Measurements from ENCODE around the gene SNAI3.

Gene SNAI3

DNA sequence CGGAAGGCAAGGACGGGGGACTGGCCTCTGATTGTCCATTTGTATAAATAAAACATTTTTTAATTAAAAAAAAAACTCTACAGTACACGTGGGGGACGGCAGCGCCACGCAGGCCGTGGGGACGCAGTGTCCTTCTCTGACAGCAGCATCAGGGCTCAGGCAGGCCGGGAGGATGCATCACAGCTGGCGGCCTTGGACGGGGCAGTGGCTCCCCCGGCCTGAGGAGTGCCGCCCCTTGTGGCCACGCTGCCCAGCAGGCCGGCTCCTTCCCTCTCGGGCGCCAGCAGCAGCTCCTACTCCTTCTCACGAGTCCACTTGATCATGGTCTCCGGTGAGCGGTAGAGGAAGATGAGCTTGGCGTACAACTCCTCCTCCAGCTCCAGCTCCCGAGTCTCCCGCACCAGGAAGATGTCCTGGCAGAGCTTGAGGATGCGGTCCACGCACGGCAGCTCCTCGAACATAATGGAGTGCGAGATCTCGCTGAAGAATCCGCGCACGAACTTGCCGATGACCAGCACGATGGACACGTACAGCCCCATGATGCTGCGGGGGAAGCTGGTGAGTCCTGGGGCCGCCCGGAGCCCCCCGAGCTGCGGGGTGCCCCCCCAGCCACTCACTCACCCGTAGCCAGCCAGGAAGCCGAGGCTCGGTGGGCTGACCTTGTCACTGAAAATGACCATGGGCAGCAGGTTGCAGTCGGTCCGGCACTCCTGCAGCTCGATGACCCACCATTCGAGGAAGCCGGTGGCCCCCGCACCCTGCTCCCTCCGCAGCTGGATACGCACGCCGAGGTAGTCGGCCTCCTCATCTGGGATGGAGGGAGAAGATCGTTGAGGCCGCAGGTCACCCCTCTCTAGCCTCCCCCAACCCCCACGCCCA is 29.2 kb upstream of the SNAI3 start:
- H3K4me3 ChIP-seq (ENCODE audit: low read length) = no peak overlapping the region
- TF ChIP-seq ZNF274 (IDR thresholded peaks at IDR 0.05; ENCODE audit: low read depth, low read length) = no peak

DNA sequence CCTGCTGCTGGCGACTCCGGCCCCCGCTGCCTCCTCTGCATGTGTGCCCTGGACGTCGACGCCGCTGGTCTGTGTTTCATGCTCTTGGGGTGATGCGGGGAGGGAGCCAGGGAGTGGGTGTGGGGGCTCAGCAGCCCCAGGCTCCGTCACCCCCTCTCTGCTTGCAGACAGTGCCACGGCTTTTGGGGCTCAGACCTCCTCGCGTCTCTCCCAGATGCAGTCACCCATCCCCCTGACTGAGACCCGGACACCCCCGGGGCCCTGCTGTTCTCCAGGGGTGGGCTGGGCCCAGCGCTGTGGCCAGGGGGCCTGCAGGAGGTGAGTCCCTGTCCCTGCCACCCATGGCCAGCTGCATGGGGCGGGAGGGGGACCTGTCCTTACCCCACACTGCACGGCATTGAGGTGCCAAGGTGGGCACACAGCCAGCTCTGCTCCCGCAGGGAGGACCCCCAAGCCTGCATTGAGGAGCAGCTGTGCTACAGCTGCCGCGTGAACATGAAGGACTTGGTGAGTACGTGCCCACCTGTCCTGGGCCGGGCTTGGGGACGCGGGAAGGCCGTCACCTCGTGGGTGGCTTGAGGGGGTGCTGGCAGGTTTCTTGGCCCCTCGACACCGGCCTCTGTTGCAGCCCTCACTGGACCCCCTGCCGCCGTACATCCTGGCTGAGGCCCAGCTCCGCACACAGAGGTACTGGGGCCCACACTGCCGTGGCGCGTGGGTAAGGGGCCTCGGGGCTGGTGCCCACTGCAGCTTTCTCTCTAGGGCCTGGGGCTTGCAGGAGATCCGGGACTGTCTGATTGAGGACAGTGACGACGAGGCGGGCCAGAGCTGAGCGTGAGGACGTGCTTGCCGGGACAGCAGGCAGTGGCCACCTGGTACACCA is 28.4 kb upstream of the SNAI3 start:
- H3K4me3 ChIP-seq (ENCODE audit: low read length) = no peak overlapping the region
- no peak for TF ChIP-seq ZNF274 (IDR thresholded peaks at IDR 0.05; ENCODE audit: low read depth, low read length)

DNA sequence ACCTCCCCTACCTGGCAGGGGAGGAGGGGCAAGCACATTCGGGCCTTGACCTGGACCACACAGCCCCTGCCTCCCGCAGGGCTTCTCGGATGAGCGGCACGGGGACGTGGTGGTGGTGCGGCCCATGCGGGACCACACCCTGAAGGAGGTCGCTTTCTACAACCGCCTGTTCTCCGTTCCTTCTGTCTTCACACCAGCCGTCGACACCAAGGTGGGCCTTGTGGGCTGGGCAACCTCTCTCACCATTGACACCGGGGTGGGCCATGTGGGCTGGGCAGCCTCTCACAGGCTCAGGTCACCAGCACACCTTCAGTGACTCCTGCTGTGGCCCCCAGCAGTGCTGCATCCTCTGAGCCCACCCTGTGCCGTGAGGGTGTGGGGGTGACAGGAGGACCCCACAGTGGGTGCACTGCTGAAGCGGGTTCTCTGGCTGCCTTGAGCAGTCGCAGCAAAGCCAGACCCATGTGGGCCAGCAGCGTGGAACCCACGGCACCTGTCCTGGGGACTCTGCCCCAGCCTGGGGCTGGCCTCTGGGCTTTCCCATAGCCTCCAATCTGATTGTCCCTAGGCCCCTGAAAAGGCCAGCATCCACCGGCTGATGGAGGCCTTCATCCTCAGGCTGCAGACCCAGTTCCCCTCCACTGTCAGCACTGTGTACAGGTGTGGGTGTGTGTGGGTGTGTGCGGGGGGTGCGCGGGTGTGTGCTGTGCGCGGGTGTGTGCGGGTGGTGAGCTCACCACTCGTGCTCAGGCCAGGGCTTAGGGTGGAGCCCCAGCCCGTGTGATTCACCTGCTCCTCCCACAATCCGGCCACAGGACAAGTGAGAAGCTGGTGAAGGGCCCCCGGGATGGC is 27.5 kb upstream of the SNAI3 start:
- H3K4me3 ChIP-seq (ENCODE audit: low read length) = no peak overlapping the region
- TF ChIP-seq ZNF274 (IDR thresholded peaks at IDR 0.05; ENCODE audit: low read depth, low read length) = no peak

DNA sequence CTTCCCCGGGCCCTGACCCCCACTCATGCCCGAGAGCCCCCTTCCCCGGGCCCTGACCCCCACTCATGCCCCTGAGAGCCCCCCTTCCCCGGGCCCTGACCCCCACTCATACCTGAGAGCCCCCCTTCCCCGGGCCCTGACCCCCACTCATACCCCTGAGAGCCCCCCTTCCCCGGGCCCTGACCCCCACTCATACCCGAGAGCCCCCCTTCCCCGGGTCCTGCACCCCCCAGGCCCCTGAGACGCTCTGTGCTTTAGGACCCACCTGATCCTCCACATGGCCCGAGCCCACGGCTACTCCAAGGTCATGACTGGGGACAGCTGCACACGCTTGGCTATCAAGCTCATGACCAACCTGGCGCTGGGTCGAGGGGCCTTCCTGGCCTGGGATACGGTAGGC is 26.7 kb upstream of the SNAI3 start:
- TF ChIP-seq ZNF274 (IDR thresholded peaks at IDR 0.05; ENCODE audit: low read depth, low read length) = no peak

DNA sequence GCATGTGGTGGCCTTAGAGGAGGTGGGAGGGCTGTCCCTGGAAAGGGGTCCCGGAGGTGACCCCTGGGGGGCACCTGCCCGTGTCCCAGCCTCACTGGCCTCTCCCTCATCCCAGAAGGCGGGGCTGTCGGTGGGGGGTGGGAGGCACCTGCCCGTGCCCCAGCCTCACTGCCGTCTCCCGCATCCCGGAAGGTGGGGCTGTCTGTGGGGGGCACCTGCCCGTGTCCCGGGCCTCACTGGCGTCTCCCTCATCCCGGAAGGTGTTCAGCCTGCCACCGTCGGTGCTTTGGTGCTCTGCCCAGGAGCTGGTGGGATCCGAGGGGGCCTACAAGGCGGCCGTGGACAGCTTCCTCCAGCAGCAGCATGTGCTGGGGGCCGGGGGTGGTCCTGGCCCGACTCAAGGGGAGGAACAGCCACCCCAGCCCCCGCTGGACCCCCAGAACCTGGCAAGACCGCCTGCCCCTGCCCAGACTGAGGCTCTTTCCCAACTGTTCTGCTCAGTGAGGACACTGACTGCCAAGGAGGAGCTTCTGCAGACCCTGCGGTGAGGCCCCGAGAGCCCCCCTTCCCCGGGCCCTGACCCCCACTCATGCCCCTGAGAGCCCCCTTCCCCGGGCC is 26.2 kb upstream of the SNAI3 start:
- TF ChIP-seq ZNF274 (IDR thresholded peaks at IDR 0.05; ENCODE audit: low read depth, low read length) = no peak

More for the DNA sequence above, 26.7 kb upstream of the SNAI3 start:
- no peak overlapping the region for H3K4me3 ChIP-seq (ENCODE audit: low read length)

DNA sequence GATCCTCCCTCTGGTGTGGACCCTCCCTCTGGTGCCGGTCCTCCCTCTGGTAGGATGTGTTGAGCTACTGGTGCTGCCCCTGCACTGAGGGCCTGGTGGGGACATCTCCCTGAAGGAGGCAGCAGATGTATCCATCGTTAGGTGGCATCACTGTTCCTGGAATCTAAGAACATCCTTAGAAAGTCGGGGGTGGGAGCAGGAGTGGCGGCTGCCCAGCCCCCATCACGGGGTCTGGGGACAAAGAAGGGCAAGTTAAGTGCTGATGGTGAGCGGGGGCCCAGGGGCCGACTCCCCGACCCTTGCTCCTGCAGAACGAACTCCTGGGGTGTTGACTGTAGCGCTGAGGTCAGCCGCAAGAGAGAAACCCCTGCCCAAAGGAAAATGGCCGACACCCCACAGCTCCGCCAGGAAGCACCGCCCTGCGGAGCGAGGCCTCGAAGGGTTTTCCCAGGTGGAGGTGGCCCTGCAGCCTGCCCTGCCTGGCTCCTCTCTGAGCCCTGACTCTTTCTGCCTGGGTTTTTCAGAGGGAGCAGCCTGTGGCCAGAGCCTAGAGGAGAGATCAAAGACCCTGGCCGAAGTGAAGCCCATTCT is 25.5 kb upstream of the SNAI3 start:
- no peak overlapping the region for H3K4me3 ChIP-seq (ENCODE audit: low read length)
- no peak for TF ChIP-seq ZNF274 (IDR thresholded peaks at IDR 0.05; ENCODE audit: low read depth, low read length)

More for the DNA sequence above, 26.2 kb upstream of the SNAI3 start:
- H3K4me3 ChIP-seq (ENCODE audit: low read length) = no peak overlapping the region

DNA sequence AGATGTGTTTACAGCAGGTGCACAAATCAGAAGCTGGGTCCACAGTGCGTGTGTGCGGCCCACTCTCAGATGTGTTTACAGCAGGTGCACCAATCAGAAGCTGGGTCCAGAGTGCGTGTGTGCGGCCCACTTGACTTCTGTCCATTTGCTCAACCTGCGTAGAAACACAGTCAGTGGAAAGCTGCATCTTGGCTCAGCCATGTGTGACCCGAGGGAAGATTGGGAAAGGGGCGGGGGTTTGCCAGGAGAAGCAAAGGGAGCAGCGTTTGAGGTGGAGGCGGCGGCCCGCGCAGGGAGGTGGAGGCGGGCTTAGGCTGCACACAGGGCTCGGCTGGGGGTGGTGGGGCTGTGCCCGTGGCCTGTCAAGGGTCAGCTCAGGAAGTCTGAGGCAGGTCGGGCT is 24.2 kb upstream of the SNAI3 start:
- TF ChIP-seq ZNF274 (IDR thresholded peaks at IDR 0.05; ENCODE audit: low read depth, low read length) = no peak
- no peak overlapping the region for H3K4me3 ChIP-seq (ENCODE audit: low read length)

DNA sequence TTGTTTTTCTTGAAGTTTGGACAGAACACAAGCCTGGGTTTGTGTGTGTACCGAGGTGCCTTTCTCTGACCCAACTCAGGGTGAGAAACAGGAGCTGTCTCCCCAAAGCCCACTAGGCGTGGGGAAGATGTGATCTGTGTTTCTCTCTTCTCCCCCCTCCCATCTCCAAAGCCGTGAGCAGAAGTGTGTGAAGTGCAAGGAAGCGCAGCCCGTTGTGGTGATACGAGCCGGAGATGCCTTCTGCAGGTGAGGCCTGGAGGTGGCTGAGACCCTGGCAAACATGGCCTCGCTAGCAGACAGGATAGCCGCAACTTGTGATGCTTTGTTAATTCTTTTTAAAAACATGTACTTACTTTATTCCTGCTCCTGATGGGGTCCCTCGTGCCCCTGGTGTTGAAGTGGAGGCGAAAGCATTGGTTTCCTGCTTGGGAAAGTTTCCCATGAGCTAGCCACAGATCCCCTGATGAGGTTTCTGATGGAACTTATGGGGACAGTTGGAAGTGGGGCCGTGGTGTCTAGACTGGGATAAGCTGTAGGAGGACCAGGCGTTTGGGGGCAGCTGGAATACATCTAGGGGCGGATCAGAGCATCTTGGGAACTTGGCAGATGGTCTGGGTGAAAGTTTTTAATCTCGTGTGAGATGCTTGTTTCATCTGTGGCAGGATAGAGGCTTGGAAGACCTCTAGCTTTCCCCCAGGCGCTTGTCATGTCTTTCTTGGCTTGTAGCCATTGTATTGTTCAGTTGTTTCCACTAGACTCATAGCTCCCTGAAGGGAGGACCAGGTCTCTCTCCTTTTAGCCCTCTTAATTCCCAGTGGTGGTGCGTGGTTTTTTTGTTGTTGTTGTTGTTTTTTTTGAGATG is 20.9 kb upstream of the SNAI3 start:
- TF ChIP-seq ZNF274 (IDR thresholded peaks at IDR 0.05; ENCODE audit: low read depth, low read length) = no peak

DNA sequence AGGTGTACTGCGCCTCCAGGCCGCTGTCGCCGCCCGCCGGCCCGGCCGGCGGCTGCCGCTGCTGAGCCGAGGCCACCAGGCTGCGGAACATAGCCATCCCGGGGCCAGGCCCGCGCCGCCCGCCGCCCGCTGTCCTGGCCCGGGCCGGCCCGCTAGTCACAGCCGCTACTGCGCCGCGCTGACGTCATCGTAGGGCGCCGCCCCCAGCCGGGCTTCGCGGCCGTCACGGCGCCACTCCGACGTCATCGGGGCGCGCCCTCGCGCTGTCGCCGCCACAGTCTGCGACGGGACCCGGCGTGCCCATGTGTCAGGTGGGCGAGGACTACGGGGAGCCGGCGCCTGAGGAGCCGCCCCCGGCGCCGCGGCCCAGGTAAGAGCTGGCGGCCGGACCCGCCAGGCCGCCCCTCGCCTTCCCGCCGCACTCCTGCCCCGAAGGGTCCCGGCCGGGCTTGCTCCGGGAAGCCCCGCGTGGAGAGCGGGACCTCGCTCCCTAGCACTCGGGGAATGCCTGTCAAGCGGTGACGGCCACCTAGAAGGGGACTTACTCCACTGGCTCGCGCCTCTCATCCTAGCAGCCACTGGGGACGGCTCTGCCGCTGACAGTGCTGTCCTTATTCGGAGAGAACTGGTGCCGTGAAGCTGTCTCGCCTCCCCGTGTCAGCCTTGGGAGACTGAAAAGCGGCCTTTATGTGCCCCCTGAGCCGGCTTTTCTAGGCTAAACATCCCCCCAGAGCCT is 20.1 kb upstream of the SNAI3 start, which contains the start of the genes CTU2 and RNF166:
Gene CTU2 (plus strand): TSS at position 275 of the 736 bp plus-strand sequence. CDS start 28 bp downstream, at position 303.
Gene RNF166 (minus strand): TSS at position 180 of the 736 bp plus-strand sequence. CDS start 83 bp downstream, at position 97.
- peak within 1 kb of the TSS; percentile 94 for H3K4me3 ChIP-seq (ENCODE audit: low read length)
- TF ChIP-seq ZNF274 (IDR thresholded peaks at IDR 0.05; ENCODE audit: low read depth, low read length) = no peak

More for the DNA sequence above, 20.9 kb upstream of the SNAI3 start:
- peak overlapping the region; percentile 94 for H3K4me3 ChIP-seq (ENCODE audit: low read length)

DNA sequence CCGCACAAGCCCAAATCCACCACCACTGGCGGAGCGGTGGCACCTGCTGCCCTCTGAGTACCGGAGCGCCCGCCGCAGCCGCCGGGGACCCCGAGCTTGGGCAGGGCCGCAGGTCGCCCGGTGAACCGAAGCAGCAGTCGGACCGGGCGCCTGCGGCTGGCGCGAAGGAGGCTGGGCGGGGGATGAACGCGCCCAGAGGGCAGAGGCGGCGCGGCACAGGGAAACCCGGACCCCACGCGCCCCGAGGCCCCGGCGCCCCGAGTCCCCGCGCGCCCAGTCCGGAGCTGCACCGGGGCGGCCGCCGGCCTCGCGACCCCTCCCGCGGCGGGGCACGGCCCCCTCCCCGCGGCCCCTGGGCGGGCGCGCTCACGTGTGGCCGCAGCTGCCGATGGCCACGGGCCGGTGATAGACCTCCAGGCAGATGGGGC is 19.5 kb upstream of the SNAI3 start:
- no peak for TF ChIP-seq ZNF274 (IDR thresholded peaks at IDR 0.05; ENCODE audit: low read depth, low read length)
- H3K4me3 ChIP-seq (ENCODE audit: low read length) = peak overlapping the region; percentile 94

DNA sequence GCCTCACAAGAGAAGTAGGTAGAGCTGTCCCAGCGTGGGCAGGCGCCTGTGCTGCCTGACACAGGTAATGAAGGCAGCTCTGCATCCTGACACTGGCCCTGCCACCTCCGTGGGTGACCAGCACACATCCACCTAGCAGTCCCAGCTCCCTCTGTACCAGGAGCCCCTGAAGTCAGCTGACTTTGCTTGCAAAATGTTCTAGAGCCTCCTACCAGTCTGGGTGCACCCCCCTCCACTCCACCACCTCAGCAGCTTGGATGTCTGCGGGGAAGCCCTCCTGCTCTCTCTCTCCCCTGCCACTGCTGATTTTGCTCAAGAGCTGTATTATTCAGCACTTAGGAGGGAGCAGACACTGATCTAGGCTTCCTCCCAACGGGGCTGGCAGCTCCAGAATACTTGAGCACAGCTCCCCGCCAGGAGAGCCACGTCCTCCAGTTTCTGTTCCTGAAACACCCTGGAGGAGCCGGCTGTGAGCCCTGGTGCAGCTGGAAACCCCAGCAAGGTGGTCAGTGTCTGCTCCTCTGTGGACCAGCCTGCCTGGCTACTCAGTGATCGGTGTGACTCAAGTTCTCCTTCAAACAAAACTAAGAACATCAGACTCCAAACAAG is 18.9 kb upstream of the SNAI3 start:
- TF ChIP-seq ZNF274 (IDR thresholded peaks at IDR 0.05; ENCODE audit: low read depth, low read length) = no peak
- peak overlapping the region; percentile 94 for H3K4me3 ChIP-seq (ENCODE audit: low read length)

All from GM08714 (cell line).